ENCODE data around the gene PRKN.

The PRKN gene

DNA sequence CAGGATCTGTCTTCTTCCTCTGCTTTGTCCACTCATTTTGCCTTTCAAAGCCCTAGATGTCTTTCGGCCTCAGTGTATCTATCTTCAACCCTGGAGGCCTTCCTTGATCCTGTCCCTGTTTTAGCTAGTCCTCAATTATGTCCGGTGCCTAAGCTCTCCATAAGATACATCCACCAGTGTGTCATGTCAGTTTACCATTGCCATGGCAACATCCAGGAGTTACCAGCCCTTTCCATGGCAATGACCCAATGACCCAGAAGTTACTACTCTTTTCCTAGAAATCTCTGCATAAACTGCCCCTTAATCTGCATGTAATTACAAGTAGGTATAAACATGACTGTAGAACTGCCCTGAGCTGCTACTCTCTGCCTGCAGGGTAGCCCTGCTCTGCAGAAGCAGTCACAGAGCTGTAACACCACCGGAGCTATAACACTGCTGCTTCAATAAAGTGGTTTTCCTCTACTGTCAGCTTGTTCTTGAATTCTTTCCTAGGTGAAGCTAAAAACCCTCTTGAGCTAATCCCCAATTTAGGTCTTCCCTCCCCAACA, 741.6 kb downstream of the PRKN start:
- TF ChIP-seq, protein P1, sequence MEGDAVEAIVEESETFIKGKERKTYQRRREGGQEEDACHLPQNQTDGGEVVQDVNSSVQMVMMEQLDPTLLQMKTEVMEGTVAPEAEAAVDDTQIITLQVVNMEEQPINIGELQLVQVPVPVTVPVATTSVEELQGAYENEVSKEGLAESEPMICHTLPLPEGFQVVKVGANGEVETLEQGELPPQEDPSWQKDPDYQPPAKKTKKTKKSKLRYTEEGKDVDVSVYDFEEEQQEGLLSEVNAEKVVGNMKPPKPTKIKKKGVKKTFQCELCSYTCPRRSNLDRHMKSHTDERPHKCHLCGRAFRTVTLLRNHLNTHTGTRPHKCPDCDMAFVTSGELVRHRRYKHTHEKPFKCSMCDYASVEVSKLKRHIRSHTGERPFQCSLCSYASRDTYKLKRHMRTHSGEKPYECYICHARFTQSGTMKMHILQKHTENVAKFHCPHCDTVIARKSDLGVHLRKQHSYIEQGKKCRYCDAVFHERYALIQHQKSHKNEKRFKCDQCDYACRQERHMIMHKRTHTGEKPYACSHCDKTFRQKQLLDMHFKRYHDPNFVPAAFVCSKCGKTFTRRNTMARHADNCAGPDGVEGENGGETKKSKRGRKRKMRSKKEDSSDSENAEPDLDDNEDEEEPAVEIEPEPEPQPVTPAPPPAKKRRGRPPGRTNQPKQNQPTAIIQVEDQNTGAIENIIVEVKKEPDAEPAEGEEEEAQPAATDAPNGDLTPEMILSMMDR (IDR thresholded peaks at IDR 0.05): no peak

DNA sequence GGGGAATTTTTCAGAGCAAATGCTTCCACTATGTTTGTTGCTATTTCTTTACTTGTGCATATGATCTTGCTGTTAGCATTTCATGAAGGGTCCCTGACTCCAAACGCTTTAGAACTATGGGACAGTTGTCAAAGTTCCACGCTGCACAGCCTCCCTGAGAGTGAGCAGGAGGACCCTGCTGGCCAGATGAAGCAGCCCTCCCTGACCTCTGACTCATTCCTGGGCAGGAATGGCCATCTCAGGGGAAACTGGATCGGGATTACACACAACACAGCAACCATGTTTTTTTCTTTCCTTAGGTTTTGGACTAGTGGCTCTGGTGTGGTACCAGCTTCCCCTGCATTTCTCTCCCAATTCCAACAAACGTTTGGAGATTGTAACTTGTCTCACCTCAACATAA, 742.9 kb downstream of the PRKN start:
- TF ChIP-seq, protein P1 (IDR thresholded peaks at IDR 0.05): no peak

DNA sequence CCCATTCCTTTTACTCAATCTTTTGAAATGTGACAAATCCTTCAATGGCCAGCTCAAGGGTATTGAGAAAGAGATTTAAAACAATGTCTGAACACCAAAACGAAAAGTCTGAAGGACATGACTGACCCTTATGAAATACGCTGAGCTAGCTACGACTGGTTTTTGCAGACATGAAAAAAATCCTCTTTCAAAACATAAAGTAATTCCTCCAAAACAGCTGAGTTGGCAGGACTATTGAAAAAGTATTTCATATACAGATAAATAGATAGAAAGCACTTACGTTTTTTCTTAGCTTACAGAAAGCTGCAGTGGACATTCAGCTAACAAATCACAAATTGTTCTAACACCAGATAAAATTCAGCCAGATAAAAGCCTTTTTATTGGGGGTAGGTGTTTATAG, 751.0 kb downstream of the PRKN start:
- TF ChIP-seq, protein P1 (IDR thresholded peaks at IDR 0.05): no peak

DNA sequence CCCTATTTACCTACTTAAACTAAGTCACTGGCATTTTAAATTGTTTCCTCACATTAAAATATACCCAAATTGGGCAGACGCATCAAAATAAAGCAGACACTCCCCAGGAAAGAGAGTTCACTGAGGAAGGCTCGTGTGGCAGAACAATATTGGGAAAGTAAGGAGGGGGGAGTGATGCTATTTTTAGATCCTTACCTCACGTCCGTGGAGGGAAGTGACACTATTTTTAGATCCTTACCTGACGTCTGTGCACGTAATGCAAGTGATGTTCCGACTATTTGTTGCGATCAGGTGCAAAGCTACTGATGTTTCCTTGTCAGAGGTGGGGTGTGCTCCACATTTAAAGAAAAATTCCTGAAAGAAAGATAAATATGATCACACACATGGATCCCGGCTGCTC, 754.5 kb downstream of the PRKN start:
- TF ChIP-seq, protein P1 (IDR thresholded peaks at IDR 0.05): no peak

DNA sequence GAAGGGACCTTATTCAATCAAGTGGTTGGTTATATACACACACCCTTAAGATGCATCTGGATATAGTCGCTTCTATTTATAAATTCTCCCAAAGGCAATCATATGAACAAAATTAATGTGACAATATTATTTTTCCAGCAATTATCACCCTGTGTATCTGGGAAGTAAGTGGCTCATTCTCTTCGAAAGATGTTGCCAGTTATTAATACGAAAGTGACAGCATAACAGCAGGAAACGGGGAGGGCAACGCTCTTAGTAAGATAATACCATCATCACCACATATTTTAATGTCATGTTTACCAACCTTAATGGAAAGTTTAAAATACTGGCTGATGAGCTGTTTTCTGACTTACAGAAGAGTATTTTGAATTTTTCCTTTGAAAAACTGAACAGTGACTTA, 756.5 kb downstream of the PRKN start:
- TF ChIP-seq, protein P1 (IDR thresholded peaks at IDR 0.05): no peak

DNA sequence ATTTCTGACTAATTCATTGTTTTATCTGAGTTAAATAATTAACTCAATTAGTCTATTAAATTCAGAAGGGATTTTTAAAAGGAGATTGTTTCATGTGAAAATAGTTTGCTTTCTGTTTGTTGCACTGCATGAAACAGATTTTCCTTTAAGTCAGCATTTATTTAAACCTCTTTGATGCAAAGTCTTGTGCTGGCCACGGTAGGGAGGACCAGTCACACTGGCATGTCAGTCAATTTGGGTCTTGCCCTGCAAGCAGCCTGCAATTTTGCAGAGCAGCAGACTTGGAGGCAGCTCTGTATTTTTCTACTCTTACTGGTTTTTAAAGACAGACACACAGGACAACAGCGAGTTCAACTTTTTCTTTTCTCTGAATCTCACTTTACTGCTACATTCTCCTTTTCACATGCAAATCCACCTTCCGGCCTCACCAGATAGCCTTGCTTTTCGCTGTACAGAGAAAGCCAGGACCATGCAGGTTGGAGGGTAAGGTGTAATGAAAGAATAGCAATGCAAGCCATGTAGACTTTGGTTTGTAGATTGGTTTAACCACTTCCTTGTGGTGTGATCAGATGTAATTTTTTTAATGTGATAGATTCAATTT, 763.8 kb downstream of the PRKN start:
- TF ChIP-seq, protein P1 (IDR thresholded peaks at IDR 0.05): no peak

DNA sequence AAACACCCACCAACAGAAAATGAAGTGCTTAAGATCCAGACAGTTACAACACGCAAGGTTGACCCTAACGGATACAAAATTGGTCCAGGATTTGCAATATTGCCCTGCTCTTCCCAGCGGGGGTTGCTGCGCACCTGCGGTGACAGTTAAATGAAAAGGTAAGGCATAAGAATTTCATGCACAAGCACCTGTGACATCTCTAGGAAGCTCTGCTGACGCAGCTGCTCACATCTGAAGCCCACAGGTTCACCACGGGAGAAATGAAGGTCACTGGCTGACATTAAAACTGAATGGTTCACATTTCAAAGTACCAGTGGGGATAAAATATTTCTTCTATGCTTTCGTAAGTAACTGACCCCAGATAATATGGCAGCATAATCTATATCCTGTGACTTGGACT, 764.4 kb downstream of the PRKN start:
- TF ChIP-seq, protein P1 (IDR thresholded peaks at IDR 0.05): no peak

DNA sequence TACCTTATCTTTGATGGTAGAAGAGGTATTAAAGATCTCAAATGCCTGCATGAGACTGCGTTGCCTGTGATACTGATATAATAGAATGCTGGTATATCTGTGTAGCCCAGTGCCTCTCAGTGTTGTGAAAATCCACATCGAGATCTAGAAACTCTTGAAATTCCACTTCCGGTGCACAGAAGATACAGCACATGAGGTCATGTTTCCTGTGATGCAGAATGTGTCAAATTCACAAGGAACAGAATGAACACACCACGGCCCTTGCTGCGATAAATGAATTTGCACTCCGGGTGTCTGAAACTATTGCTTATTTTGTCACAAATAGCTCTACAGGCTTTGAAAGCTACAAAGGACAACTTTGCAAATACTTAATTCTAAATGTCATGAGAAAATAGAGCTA, 765.8 kb downstream of the PRKN start:
- TF ChIP-seq, protein P1 (IDR thresholded peaks at IDR 0.05): no peak

Measured in LNCAP (cell line).